ENCODE data around the gene SGO2.
"Not testable (repeated sequence)": the region's sequence is repeated elsewhere in the genome, so short reads cannot be mapped to it uniquely, and the experiment has no call there.

The SGO2 gene

DNA sequence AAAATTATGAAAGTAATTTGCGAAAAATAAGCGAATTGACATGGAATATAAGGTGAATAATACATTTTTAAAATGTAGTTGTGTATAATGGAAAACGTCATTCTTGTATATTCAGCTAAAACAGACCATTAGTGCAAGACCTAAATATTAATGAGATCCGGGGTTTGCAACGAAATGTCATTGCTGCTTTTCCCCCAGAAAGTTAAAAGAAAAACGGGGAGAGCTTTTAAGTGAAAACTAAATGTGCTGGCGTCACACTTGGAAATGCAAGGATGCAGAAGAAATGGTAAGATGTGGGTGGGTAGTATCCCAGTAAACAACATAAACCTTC is 491 bp upstream of the SGO2 start:
- no peak for DNase-seq

DNA sequence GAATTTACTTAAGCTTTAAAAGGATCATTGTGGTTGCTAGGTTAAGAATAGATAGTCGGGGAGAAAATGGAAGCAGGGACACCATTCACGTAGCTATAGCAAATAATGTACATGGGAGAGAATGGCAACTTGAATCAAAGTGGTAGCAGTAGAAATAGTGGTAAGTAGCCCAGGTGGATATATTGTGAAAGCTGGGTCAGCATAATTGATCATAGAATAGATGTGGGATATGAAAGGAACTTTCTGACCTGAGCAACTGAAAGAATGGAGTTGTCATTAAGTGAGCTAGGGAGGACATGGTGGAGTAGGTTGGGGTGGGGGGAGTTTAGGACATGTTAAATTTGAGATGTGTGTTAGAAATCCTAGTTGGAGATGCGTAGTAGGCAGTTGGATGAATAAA is 2.2 kb downstream of the SGO2 start:
- no peak for DNase-seq

DNA sequence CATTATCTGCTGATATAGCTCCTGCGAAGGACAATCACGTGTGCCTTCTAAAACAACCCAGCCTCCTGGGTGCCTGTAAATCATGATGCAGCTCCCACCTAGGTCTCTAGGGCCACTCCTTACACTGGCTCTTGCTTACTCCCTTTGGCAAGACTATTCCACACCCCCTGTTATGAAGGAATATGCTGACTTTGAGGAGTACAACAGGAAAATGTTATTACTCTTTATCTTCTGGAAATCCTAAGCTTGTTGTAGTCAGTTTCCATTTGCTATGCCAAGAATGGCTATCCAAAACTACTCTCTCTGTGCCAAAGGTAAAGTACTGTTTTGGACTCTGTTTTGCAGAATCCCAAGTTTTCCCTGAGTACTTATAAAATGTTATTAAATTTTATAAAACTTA is 7.7 kb downstream of the SGO2 start:
- no peak for DNase-seq

DNA sequence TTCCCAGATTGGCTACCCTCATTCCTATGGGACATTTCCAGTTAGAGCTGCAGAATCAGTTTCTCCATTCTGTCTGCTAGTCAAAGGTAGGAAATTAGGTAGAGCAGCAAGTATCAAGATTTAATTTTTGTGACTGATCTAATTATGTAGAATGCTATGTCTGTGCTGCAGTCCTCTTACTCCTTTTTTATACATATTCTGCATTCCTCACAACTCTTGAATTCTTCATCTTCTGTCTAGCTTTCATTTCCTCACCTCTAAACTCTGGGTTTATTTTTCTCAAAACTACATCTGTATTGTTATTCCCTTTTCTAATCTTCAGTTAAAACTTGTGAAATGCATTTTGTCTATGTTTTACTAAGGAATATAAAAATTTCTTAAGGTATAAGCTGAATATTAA is 8.6 kb downstream of the SGO2 start:
- no peak for DNase-seq

DNA sequence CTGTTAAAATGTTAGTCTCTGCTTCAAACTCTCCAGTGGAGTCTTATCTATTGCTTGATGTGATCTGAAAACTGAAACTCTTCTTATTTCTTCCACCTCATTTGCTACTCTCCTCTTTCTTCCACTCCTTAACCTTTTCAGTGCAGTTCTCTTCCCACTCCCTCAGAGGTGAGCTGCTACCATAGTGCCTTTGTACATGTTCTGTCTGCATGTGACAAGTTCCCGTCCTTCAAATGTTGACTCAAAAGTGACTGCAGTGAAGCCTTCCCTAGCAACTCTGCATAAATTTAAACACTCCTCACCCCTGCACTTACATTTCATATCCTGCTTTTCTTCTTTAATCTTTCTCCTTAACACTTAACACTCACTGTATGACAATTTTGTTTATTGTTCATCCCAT is 12.1 kb downstream of the SGO2 start:
- DNase-seq: no peak

DNA sequence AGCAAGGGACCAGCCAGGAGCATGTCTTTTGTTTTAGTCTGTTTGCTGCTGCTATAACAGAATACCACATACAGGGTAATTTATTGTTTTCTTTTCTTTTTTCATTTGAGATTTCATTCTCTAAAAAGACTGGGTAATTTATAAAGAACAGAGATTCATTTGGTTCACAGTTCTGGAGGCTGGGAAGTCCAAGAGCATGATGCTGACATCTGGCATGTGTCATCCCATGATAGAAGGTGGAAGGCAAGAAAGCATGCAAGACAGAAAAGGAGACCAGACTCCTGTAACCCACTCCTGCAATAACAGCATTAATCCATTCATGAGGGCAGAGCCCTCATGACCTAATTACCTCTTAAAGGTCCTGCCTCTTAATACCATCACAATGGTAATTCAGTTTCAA is 14.8 kb downstream of the SGO2 start:
- DNase-seq: no peak

DNA sequence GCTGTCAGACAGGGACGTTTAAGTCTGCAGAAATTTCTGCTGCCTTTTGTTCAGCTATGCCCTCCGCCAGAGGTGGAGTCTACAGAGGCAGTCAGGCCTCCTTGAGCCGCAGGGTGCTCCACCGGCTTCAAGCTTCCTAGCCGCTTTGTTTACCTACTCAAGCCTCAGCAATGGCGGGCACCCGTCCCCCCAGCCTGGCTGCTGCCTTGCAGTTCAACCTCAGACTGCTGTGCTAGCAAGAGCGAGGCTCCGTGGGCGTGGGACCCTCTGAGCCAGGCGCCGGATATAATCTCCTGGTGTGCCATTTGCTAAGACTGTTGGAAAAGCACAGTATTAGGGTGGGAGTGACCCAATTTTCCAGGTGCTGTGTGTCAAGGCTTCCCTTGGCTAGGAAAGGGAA is 40.6 kb downstream of the SGO2 start:
- not testable (repeated sequence) for DNase-seq

DNA sequence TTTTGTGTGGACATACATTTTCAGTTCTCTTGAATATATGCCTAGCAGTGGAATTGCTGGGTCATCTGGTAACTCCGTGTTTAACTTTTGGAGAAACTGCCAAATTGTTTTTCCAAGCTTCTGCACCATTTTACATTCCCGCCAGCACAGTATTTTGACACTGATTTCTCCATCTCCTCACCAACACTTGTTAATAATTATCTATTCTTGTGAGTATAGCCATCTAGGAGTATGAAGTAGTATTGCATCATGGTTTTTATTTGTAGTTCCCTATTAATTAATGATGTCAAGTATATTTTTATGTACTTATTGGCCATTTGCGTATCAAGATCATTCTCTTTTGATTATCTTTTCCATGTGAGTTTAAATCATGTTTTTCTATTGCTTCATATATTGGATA is 41.9 kb downstream of the SGO2 start:
- no peak for DNase-seq

DNA sequence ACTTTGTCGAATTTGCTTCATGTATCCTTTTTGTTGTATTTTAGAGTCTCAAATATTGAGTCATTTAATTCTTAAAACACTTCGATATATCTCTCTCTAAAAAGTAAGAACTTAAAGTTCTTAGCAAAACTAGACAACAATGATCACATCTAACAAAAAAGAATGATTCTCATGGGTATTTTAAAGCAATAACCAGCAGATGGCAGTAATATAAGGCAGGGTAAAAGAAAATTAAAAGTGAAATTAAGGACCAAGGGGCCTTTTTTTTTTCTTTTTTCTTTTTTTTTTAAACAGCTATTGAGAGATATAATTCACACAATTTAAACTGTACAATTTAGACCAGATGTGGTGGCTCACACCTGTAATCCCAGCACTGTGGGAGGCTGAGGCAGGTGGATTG is 50.0 kb downstream of the SGO2 start:
- no peak for DNase-seq

DNA sequence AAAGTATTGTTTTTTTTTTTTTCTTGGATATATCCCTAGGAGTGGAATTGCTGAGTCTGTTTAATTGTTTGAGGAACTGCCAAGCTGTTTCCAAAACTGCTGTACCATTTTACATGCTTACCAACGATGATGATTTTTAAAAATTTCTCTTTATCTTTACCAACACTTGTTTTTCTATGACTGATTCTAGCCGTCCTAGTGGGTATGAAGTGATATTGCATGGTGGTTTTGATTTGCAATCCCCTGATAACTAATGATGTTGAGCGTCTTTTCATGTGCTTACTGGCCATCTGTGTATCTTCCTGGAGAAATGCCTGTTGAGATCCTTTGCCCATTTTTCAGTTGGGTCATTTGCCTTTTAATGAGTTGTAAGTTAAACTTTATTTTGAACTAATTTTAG is 51.0 kb downstream of the SGO2 start:
- no peak for DNase-seq

DNA sequence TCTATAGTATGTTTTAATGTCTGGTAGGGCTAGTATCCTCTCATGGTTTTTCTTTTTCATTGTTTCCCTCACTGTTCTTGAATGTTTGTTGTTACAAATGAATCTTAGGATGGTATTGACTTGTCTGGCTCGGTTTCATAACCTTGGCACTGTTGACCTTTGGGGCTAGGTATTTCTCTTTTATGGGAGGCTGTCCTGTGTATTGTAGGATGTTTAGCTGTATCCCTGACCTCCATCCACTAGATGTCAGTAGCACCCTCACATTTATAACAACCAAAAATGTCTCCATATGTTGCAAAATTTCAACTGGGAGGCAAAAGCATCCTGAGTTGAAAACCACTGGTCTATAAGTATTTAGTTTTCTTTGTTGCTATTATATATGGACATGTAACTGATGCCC is 52.8 kb downstream of the SGO2 start:
- no peak for DNase-seq

DNA sequence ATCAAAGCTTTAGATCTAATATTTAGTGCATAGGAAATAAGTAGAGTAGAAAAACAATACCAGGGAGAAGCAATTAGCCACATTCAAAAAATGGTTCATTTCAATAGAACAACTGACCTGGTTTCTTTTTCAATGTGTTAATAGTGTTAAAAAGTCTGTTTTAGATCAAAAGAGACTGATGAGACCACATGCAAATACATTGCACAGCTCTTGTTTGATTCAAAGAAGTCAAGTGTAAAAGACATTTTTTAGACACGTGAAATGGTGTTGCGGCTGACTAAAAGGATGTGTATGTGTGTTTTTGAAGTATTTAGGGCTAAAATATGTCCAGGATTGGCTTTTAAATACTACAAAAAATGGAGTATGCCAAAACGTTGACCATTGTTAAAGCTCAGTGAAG is 58.6 kb downstream of the SGO2 start:
- no peak for DNase-seq

DNA sequence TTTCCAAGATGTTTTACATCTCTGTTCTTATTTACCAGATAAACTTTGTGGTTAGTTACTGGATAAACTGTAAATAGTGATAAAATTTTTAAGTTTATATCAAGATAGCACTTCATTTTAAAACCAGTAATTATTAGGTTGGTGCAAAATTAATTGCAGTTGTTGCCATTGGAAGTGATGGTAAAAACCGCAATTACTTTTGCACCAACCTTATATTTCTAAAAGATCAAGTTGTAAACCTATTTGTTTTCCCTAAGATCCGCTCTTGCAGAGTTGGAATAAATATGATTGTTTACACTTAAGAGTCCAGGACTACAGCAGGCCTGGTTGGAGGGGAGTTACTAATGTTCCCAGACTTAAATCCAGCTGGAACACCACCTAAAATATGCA is 59.3 kb downstream of the SGO2 start:
- no peak for DNase-seq

DNA sequence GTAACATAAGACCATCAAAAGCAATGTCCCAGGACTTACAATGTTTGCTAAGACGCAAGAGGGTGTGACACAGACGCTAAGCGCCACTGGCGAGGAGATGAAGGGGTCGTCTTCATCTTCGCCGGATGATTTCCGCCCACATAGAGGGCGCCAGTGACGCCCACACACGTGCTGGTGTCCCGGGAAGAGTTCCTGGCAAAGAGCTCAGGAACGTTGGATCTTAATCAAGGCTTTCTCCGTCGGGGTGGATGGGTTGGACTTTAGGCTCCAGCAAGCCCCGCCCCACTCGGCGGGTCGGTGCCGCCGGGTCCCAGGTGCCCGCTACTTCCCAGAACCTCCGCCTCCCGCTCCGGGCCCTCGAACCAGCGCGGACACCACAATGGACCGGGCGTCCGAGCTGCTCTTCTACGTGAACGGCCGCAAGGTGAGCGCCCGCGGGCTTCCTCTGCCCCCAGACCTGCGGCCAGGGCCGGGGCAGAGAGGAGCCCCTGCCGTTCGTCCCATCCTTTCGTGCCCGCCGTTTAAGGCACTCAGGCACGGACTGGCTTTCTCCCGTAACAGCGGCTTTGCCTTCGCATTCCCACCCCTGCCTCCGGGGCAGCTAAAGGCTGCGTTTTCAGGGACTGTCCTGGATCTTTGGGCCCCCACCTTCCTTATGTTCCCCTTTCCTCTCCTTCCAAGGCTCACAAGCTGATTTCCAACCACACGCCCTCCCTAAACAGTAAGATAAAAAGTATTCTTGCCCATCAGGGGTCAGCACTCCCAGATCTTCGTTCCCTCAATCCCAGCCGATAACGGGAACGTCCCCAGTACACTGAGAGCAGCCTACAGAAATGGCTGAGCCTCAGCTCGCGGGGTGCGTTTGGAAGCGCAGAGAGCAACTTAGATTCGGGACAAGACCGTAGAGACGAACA is 60.0 kb downstream of the SGO2 start, which contains the start of gene AOX1:
TSS of gene AOX1 (plus strand) at position 285 of the 914 bp plus-strand sequence. CDS start at position 380, 95 bp downstream.
- peak; percentile 12 for DNase-seq

DNA sequence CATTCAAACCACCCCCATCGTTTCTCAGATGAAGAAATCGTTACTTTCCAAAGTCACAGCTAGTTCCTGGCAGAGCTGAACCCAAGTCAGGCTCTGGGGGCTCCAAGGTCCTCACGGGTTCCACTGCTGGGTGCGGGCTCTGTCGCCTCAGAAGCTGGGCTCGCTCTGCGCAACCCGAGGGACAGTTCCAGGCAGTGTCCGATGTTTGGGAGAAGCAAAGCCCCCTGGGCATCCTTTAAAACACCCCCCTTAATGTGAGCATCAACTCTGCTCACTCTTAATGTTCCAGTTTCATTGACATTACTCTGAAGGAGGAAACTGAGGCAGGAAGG is 60.6 kb downstream of the SGO2 start:
- DNase-seq: no peak

DNA sequence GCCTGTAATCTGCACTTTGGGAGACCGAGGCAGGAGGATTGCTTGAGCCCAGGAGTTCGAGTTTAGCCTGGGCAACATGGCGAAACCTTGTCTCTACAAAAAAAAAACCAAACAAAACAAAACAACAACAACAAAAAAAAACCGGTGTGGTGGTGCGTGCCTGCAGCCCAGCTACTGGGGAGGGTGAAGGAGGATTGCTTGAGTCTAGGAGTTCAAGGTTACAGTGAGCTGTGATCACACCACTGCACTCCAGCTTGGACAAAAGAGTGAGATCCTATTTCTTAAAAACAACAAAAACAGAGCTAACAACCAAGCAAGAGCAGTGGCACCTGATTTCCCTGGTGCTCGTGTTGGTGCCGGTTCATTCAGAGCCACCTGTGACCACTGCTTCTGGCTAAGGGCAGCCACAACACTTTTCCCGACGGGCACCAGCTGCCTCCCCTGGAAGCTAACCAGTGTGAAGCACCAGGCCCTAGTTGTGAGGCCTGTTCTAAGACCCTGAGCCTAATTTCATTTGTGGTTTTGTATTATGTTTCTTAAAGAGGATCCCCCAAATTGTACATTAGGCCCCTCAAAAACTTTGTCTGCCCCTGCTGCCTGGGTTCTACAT is 61.1 kb downstream of the SGO2 start:
- no peak for DNase-seq

DNA sequence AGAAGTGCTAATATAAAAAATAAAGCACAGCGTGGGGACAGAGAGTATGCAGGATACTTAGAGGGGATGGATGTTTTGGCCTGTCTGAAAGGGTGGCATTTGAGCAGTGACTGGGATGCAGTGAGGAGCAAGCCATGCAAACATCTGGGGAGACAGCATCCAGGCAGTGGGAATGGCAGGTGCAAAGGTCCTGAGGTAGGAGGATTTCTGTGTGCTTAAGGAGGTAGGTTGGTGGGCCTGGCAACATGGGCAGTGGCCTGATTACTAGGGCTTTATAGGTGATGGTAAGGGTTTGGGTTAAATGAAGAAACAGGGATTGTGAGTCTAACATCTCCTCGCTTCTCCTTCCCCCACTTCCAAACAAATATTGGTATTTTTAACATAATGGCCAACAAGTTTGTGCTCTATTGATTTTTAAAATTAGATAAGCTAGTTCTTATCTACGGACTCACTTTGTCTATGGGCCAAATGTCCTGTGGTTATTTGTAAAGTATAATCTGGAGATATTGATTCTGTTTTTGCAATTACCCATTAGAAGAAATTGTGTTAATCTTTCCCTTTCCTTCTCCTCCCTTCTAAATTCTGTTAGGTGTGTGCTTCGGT is 62.2 kb downstream of the SGO2 start:
- no peak for DNase-seq

DNA sequence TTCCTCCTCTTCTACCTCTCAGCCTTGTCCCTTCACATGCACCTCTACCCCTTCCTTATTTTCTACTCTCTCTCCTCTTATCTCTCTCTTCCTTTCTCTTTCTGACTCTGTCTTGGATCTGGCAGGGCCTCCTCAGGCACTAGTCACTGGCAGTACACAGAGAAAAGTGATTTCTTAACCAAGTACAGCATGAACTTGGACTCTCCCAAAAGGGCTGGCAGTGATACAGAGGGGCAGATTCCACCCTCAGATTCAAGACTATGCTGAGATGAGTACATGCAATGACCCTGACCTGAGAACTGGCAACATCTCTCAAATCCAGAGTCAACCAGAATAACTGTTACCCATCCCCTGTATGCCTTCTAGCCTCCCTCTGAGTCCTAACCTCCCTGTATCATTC is 64.1 kb downstream of the SGO2 start:
- no peak for DNase-seq

DNA sequence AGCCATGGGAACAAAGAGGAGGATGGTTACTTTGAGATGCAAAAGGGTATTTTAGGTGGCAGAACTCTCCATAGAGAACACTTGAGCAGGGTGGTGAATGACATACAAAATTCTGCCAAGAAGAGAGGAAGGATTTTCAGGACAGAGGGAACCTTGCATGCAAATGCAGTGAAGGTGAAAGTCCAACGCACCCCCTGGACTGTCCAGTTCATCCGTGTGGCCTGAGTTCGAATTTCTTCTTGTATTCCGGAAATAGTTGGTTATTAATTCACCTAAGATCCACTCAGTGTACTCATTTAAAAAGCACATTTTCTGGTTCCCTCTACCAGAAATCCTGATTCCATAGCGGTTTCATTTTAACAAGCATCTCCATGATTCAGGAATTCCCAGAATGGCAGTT is 65.3 kb downstream of the SGO2 start:
- DNase-seq: no peak

DNA sequence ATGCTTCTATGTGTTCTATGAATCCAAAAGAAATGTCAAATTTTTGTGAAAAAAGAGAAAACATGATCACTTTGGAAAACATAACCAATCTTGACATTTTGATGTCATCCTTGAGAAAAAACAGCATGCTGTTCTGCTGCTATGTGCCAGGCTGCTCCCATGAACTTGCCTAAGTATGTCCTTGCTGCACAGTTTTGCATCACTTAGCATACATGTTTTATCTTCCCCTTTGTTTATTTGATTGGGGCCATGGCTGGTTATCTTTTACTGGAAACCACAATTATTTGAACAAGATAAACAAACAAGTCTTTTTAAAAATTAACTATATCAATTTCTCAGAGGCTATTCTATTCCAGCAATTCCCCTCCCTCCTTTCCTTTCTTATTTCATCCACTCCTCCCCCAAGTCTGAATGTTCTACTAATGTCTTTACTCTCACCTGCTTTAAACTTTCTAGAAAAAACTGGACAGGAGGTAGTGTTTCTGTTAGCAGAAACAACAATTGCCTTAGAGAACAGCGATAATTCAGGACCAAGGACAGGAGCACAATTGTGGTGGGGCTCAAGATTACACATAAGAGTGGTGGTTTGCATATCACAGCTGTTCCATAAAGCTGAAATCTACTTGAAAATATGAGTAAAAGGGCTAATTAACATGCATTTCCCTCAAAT is 66.5 kb downstream of the SGO2 start:
- no peak for DNase-seq

DNA sequence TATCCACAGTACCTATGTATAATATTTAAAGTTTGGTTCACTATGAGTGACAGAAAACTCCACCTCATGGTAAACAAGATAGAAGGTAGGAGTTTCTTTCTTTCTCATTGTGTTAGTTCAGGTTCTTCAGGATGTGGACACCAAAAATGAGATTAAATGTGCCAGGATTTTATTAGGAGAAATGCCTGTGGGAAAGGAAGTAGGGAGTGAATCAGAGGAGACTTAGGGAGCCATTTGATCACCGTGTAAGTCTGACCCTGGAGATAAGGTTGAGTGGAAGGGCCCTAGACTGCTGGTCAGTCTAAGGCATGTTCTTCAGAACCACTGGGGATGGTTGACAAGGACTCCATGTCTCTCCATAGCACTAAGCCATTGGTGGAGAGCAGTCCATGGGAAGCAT is 67.9 kb downstream of the SGO2 start:
- no peak for DNase-seq

DNA sequence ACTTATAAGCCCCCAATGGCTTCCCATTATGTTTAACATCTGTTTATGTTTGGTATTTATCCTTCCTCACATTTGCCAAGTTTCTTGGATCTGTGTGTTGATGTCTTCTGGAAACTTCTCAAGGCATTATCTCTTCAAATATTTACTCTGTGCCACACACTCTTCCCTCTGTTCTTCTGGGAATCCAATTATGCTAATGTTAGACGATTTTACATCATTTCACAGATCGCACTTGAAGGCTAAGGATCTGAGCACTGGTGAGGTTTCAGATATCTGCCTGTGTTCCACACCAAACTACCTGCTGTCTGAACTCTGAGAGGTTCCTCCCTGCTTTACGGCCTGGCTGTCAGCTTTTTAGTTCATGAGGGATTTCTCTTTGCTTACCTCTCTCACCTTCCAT is 69.9 kb downstream of the SGO2 start:
- DNase-seq: no peak

DNA sequence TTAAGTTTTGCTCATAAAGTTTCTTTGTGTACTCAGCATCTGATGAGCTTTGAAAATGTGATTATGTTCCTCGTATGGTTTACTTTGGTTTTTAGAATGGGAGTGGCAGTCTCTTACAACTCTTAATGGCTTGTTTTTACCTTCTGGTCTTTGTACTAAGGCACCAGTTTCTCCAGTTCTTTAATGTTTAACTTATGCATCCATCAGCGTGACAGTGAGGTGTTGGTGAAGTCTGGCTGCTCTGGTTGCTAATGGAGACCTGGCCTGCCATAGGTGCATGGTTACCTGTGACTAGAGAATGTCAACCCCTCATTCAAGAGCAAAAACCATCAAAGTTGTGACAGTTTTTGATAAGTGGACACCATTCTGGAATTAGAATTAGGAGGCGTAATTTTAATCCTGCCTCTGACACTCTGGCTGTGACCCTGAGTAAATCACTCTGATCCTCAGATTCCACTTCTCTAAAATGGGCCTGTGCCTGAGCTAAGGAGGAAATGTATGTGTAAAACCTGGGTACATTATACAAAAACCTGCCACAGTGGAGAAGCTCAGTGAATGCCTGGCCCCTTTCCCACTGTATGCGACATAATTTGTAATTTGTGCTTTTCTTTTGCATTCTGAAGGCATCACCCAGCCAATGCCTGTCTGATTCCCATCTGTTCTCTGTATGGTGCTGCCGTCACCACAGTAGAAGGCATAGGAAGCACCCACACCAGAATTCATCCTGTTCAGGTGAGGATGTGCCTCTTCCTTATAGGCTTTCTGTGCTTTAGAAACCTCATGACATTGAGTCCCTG is 71.0 kb downstream of the SGO2 start:
- no peak for DNase-seq

All from NCI-H2171 (cell line).